GM21447 (cell line): ENCODE measurements around the gene PSMD13.
"Not testable (repeated sequence)": the region's sequence is repeated elsewhere in the genome, so short reads cannot be mapped to it uniquely, and the experiment has no call there.

ENCODE experiments used
- ATAC-seq: cut with Tn5 transposase; IDR thresholded peaks from one replicate; pipeline ENCODE4 v1.9.1; 2021; ENCODE audit not compliant: unreplicated experiment

PSMD13 gene

GRCh38 chr11:285894-286220 lies 49.1 kb downstream of the PSMD13 start:
- no peak for ATAC-seq

GRCh38 chr11:286977-287820 lies 50.4 kb downstream of the PSMD13 start:
- not testable (repeated sequence) for ATAC-seq

- no peak for ATAC-seq
These were observed 51.2 kb downstream of the PSMD13 start for GRCh38 chr11:287821-288477.

GRCh38 chr11:288478-289397 lies 52.0 kb downstream of the PSMD13 start, which contains the start of gene PGGHG:
Gene PGGHG (plus strand): TSS chr11:289126. CDS start chr11:289817, 691 bp downstream.
- ATAC-seq = peak; percentile 62

GRCh38 chr11:289398-289711 lies 52.6 kb downstream of the PSMD13 start:
- ATAC-seq = no peak

GRCh38 chr11:289712-290620 lies 53.2 kb downstream of the PSMD13 start:
- no peak for ATAC-seq

GRCh38 chr11:290621-291231 lies 54.0 kb downstream of the PSMD13 start:
- no peak for ATAC-seq

- no peak for ATAC-seq
These were observed 54.8 kb downstream of the PSMD13 start for GRCh38 chr11:291281-292210.

- no peak for ATAC-seq
These were observed 55.7 kb downstream of the PSMD13 start for GRCh38 chr11:292211-293121.

- no peak for ATAC-seq
These were observed 56.6 kb downstream of the PSMD13 start for GRCh38 chr11:293271-293851.

- ATAC-seq = no peak
These were observed 57.3 kb downstream of the PSMD13 start for GRCh38 chr11:293852-294661.

GRCh38 chr11:294780-295179 lies 58.0 kb downstream of the PSMD13 start:
- no peak for ATAC-seq

GRCh38 chr11:295351-296170 lies 58.8 kb downstream of the PSMD13 start:
- no peak for ATAC-seq

GRCh38 chr11:296171-297050 lies 59.6 kb downstream of the PSMD13 start:
- no peak for ATAC-seq

GRCh38 chr11:297051-297585 lies 60.3 kb downstream of the PSMD13 start:
- ATAC-seq = no peak
